ENCODE measurements around the gene SCIMP. TPM values are rescaled to one million over a fixed set of nuclear protein-coding genes. Genes with fewer than 3 reads are reported as not detected.
A peak's percentile ranks its signal among the peaks of the same experiment; 100 is the strongest.

Gene SCIMP
- total and polyA plus RNA-seq, 9 of the 15 experiments (the other 6 are each of a cell fraction or from before 2014, with no cell fraction given), result 0.01 to 0.11 (median 0.04) TPM; not detected in 6

DNA sequence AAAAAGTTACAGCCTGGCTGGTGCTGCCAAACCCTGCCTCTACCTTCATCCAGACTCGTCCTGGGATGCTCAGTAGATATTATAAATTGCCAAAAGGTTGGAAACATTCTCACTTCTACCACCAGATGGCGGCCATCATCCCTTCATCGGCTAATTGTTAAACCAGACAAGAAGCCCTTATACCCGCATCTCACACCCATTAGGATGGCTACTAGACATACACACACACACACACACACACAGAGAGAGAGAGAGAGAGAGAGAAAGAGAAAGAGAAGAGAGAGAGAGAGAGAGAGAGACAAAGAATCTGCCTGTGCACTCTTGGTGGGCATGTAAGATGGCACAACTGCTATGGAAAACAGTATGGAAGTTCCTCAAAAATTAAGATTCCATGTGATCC, 15.0 kb upstream of the SCIMP start:
- ChIA-PET POLR2A (no interaction called here), CTCF (ENCODE audit: low intra/inter-chr PET ratio) (interaction anchor here (0.7 to 1.2 kb wide), 2 partner anchors 189 to 1178 kb away, joined by 3 to 9 read pairs; partner anchors contain the start of gene C1QBP)
- DNase-seq (ENCODE audit: extremely low read depth in 1 of 4, low spot score in 3 of 4) (peak; percentile 44 to 75 (median 53)), FAIRE-seq (peak; percentile 58), ATAC-seq (peak; percentile 86)
- Histone ChIP-seq H3K79me2 (ENCODE audit: control insufficient read depth, insufficient read depth, low read length) (no peaks in the 10 kb centered on the region), H3K9me1 (ENCODE audit: control insufficient read depth, insufficient read depth, low read length) (no peaks in the 10 kb centered on the region), H3K9me3 (replicated peaks; ENCODE audit: control insufficient read depth, insufficient read depth, low read depth, low read length) (no peaks in the 10 kb centered on the region), H3K4me1 (replicated peaks in 1 of 2; ENCODE audit: control insufficient read depth in 2 of 2, insufficient read depth in 2 of 2, low read length in 2 of 2) (no peaks in the 10 kb centered on the region; a peak in 1 of 5 replicates), H3K9ac (ENCODE audit: insufficient read depth in 1 of 2, low read depth in 2 of 2, low read length in 2 of 2) (no peak overlapping the region), H2AFZ (ENCODE audit: low read depth, low read length) (no peak overlapping the region), H4K20me1 (replicated peaks; ENCODE audit: control insufficient read depth, insufficient read depth, low read length) (no peaks in the 10 kb centered on the region), H3K27me3 (ENCODE audit: control insufficient read depth in 2 of 2, insufficient read depth in 2 of 2, low read length in 2 of 2) (no peaks in the 10 kb centered on the region; a peak in 1 of 5 replicates), H3K4me3 (no peak overlapping the region), H3K27ac (ENCODE audit: extremely low read depth, low read depth, low read length) (no peak overlapping the region), H3K4me2 (ENCODE audit: insufficient read depth, low read length) (no peak overlapping the region), H3K36me3 (ENCODE audit: control insufficient read depth, insufficient read depth, low read length) (no peaks in the 10 kb centered on the region)
- WGBS (ENCODE audit: insufficient coverage, low coverage, missing lambda C conversion rate), result 3% methylated on average over 3 of the region's 4 CpGs
- BruUV-seq (replicated peaks), result no TSS peak
- intact Hi-C loops (cut with micrococcal nuclease) (loop anchor here (1.0 to 5.0 kb wide), 3 partner anchors 57 to 1173 kb away; partner anchors contain the start of gene C1QBP), in situ Hi-C loops (cut with MboI) (loop anchor here (25.0 kb wide), 1 partner anchor 1188 kb away; the partner anchor contains the start of genes AIPL1 and PIMREG)
- TF ChIP-seq, protein P1, sequence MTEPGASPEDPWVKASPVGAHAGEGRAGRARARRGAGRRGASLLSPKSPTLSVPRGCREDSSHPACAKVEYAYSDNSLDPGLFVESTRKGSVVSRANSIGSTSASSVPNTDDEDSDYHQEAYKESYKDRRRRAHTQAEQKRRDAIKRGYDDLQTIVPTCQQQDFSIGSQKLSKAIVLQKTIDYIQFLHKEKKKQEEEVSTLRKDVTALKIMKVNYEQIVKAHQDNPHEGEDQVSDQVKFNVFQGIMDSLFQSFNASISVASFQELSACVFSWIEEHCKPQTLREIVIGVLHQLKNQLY (CRISPR knock-in tag; conservative IDR thresholded peaks at IDR 0.05), result no peak
- TF ChIP-seq ZNF830 (CRISPR knock-in tag; IDR thresholded peaks at IDR 0.05) (no peak), ZNF699 (CRISPR knock-in tag; IDR thresholded peaks at IDR 0.05; ENCODE audit: insufficient replicate concordance) (no peak), MAFK (IDR thresholded peaks at IDR 0.05; ENCODE audit: low read length) (no peak), DPF2 (IDR thresholded peaks at IDR 0.05) (no peak), IRF2 (CRISPR knock-in tag; IDR thresholded peaks at IDR 0.05) (no peak), ARNT (IDR thresholded peaks at IDR 0.05) (0 out of 4 replicates have a peak, but pooled peaks of 1 of the 2 experiments have one; percentile 50)
- TF ChIP-seq, protein P2, sequence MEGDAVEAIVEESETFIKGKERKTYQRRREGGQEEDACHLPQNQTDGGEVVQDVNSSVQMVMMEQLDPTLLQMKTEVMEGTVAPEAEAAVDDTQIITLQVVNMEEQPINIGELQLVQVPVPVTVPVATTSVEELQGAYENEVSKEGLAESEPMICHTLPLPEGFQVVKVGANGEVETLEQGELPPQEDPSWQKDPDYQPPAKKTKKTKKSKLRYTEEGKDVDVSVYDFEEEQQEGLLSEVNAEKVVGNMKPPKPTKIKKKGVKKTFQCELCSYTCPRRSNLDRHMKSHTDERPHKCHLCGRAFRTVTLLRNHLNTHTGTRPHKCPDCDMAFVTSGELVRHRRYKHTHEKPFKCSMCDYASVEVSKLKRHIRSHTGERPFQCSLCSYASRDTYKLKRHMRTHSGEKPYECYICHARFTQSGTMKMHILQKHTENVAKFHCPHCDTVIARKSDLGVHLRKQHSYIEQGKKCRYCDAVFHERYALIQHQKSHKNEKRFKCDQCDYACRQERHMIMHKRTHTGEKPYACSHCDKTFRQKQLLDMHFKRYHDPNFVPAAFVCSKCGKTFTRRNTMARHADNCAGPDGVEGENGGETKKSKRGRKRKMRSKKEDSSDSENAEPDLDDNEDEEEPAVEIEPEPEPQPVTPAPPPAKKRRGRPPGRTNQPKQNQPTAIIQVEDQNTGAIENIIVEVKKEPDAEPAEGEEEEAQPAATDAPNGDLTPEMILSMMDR (IDR thresholded peaks at IDR 0.05 in 2 of 3, conservative IDR thresholded peaks at IDR 0.05 in 1 of 3; ENCODE audit: insufficient read depth in 2 of 3, low read depth in 1 of 3, low read length in 3 of 3), result peak; percentile 53 to 70 (median 55); a peak in 5 of 6 replicates
- TF ChIP-seq, protein P3, sequence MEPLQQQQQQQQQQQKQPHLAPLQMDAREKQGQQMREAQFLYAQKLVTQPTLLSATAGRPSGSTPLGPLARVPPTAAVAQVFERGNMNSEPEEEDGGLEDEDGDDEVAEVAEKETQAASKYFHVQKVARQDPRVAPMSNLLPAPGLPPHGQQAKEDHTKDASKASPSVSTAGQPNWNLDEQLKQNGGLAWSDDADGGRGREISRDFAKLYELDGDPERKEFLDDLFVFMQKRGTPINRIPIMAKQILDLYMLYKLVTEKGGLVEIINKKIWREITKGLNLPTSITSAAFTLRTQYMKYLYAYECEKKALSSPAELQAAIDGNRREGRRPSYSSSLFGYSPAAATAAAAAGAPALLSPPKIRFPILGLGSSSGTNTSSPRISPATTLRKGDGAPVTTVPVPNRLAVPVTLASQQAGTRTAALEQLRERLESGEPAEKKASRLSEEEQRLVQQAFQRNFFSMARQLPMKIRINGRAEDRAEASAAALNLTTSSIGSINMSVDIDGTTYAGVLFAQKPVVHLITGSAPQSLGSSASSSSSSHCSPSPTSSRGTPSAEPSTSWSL (CRISPR knock-in tag; IDR thresholded peaks at IDR 0.05; ENCODE audit: borderline replicate concordance), result no peak
- TF ChIP-seq, protein P4, sequence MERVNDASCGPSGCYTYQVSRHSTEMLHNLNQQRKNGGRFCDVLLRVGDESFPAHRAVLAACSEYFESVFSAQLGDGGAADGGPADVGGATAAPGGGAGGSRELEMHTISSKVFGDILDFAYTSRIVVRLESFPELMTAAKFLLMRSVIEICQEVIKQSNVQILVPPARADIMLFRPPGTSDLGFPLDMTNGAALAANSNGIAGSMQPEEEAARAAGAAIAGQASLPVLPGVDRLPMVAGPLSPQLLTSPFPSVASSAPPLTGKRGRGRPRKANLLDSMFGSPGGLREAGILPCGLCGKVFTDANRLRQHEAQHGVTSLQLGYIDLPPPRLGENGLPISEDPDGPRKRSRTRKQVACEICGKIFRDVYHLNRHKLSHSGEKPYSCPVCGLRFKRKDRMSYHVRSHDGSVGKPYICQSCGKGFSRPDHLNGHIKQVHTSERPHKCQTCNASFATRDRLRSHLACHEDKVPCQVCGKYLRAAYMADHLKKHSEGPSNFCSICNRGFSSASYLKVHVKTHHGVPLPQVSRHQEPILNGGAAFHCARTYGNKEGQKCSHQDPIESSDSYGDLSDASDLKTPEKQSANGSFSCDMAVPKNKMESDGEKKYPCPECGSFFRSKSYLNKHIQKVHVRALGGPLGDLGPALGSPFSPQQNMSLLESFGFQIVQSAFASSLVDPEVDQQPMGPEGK (CRISPR knock-in tag; IDR thresholded peaks at IDR 0.05; ENCODE audit: borderline replicate concordance), result no peak
- TF ChIP-seq, protein P5, sequence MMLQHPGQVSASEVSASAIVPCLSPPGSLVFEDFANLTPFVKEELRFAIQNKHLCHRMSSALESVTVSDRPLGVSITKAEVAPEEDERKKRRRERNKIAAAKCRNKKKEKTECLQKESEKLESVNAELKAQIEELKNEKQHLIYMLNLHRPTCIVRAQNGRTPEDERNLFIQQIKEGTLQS (IDR thresholded peaks at IDR 0.05), result no peak
- TF ChIP-seq, protein P5 (CRISPR knock-in tag; conservative IDR thresholded peaks at IDR 0.05), result no peak
- TF ChIP-seq, protein P6, sequence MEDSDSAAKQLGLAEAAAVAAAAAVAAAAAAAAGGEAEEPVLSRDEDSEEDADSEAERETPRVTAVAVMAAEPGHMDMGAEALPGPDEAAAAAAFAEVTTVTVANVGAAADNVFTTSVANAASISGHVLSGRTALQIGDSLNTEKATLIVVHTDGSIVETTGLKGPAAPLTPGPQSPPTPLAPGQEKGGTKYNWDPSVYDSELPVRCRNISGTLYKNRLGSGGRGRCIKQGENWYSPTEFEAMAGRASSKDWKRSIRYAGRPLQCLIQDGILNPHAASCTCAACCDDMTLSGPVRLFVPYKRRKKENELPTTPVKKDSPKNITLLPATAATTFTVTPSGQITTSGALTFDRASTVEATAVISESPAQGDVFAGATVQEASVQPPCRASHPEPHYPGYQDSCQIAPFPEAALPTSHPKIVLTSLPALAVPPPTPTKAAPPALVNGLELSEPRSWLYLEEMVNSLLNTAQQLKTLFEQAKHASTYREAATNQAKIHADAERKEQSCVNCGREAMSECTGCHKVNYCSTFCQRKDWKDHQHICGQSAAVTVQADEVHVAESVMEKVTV (CRISPR knock-in tag; IDR thresholded peaks at IDR 0.05), result 0 out of 2 replicates have a peak, but pooled peaks have one; percentile 8
